NT2/D1 (cell line): ENCODE measurements around the gene ASXL1.

Source experiments
- DNase-seq: peaks from one replicate; pipeline ENCODE4 v3.0.0-alpha.2; 2011; ENCODE audit warnings: low read depth, low spot score
- H3K27me3 ChIP-seq: 2 replicates; pipeline ENCODE4 v1.6.0; 2011; ENCODE audit warnings: mild to moderate bottlenecking; ENCODE audit not compliant: insufficient read length, insufficient read depth
- H3K36me3 ChIP-seq: 2 replicates; pipeline ENCODE4 v1.6.1; 2011; ENCODE audit warnings: mild to moderate bottlenecking, low read length, mixed read lengths; ENCODE audit not compliant: insufficient read depth, insufficient read length
- H3K4me1 ChIP-seq: 2 replicates; pipeline ENCODE4 v1.5.1; 2011; ENCODE audit not compliant: insufficient read depth, insufficient read length
- H3K4me3 ChIP-seq: 2 replicates; pipeline ENCODE4 v1.5.1; 2011; ENCODE audit warnings: low read depth; ENCODE audit not compliant: insufficient read length
- H3K9ac ChIP-seq: 2 replicates; pipeline ENCODE4 v1.6.0; 2011; ENCODE audit warnings: low read depth; ENCODE audit not compliant: insufficient read length
- H3K9me3 ChIP-seq: 2 replicates; pipeline ENCODE4 v1.5.1; 2011; ENCODE audit warnings: mild to moderate bottlenecking, low read length; ENCODE audit not compliant: insufficient read depth
- SUZ12 ChIP-seq: IDR thresholded peaks from 2 replicates; pipeline ENCODE4 v1.6.1; 2011; ENCODE audit not compliant: insufficient read length, insufficient read depth; ENCODE audit errors: extremely low read depth
- YY1 ChIP-seq: IDR thresholded peaks from 2 replicates; pipeline ENCODE4 v1.6.1; 2011; ENCODE audit not compliant: insufficient read length, insufficient read depth
- ZNF274 ChIP-seq: IDR thresholded peaks from 2 replicates; pipeline ENCODE4 v1.6.1; 2011; ENCODE audit warnings: mild to moderate bottlenecking, low read depth, low read length

The ASXL1 gene

GRCh38 chr20:32449057-32449889 is 91.1 kb downstream of the ASXL1 start:
- Histone ChIP-seq H3K9ac (no peak overlapping the region), H3K36me3 (peaks cover 78% of the 10 kb centered on the region), H3K4me1 (peaks cover 8% of the 10 kb centered on the region), H3K4me3 (no peak overlapping the region), H3K9me3 (no peaks in the 10 kb centered on the region), H3K27me3 (no peaks in the 10 kb centered on the region)
- DNase-seq = no peak
- TF ChIP-seq SUZ12 (no peak), ZNF274 (no peak), YY1 (no peak)

GRCh38 chr20:32449890-32450401 is 91.8 kb downstream of the ASXL1 start:
- Histone ChIP-seq H3K4me3 (no peak overlapping the region), H3K4me1 (peaks cover 6% of the 10 kb centered on the region), H3K9me3 (no peaks in the 10 kb centered on the region), H3K9ac (no peak overlapping the region), H3K36me3 (peaks cover 85% of the 10 kb centered on the region), H3K27me3 (no peaks in the 10 kb centered on the region)
- no peak for DNase-seq
- TF ChIP-seq ZNF274 (no peak), YY1 (no peak), SUZ12 (no peak)

- Histone ChIP-seq H3K4me1 (peaks cover 6% of the 10 kb centered on the region), H3K9me3 (no peaks in the 10 kb centered on the region), H3K9ac (no peak overlapping the region), H3K4me3 (no peak overlapping the region), H3K36me3 (peaks cover 89% of the 10 kb centered on the region), H3K27me3 (no peaks in the 10 kb centered on the region)
- TF ChIP-seq ZNF274 (no peak), YY1 (no peak), SUZ12 (no peak)
- DNase-seq = no peak
Measured at GRCh38 chr20:32450484-32451061, 92.4 kb downstream of the ASXL1 start.

GRCh38 chr20:32451340-32451681 is 93.2 kb downstream of the ASXL1 start:
- H3K4me3 ChIP-seq = no peak overlapping the region
- H3K9ac ChIP-seq = no peak overlapping the region
- no peaks in the 10 kb centered on the region for H3K9me3 ChIP-seq
- H3K27me3 ChIP-seq = no peaks in the 10 kb centered on the region
- H3K36me3 ChIP-seq = peaks cover 89% of the 10 kb centered on the region
- TF ChIP-seq YY1 = no peak
- TF ChIP-seq ZNF274 = no peak
- TF ChIP-seq SUZ12 = no peak
- peaks cover 7% of the 10 kb centered on the region for H3K4me1 ChIP-seq
- no peak for DNase-seq

- Histone ChIP-seq H3K9me3 (no peaks in the 10 kb centered on the region), H3K9ac (no peak overlapping the region), H3K27me3 (no peaks in the 10 kb centered on the region), H3K36me3 (peaks cover 85% of the 10 kb centered on the region), H3K4me3 (no peak overlapping the region), H3K4me1 (peaks cover 9% of the 10 kb centered on the region)
- DNase-seq = no peak
- TF ChIP-seq ZNF274 (no peak), YY1 (no peak), SUZ12 (no peak)
Measured at GRCh38 chr20:32451682-32452461, 93.7 kb downstream of the ASXL1 start.

GRCh38 chr20:32452776-32453466 is 94.8 kb downstream of the ASXL1 start:
- H3K9me3 ChIP-seq = no peaks in the 10 kb centered on the region
- DNase-seq = no peak
- H3K9ac ChIP-seq = no peak overlapping the region
- peaks cover 75% of the 10 kb centered on the region for H3K36me3 ChIP-seq
- H3K27me3 ChIP-seq = no peaks in the 10 kb centered on the region
- H3K4me1 ChIP-seq = peaks cover 13% of the 10 kb centered on the region
- no peak for TF ChIP-seq YY1
- no peak for TF ChIP-seq ZNF274
- no peak for TF ChIP-seq SUZ12
- H3K4me3 ChIP-seq = no peak overlapping the region
